Progenitor cell of endocrine pancreas (in vitro differentiated cells): ENCODE measurements around the gene PHTF1. TPM values are rescaled to one million over a fixed set of nuclear protein-coding genes. Genes with fewer than 3 reads are reported as not detected.

Experiments
- DNase-seq: peaks from one replicate; pipeline ENCODE4 v3.0.0; 2021; ENCODE audit warnings: low spot score; ENCODE audit not compliant: unreplicated experiment
- H3K27ac Mint-ChIP-seq: 2 replicates; pipeline ENCODE4 v1.8.0; 2021; ENCODE audit warnings: mild to moderate bottlenecking, moderate library complexity, mixed read lengths
- H3K27me3 Mint-ChIP-seq: 2 replicates; pipeline ENCODE4 v1.8.0; 2021; ENCODE audit warnings: mixed read lengths
- H3K36me3 Mint-ChIP-seq: 2 replicates; pipeline ENCODE4 v1.8.0; 2022; ENCODE audit warnings: mixed read lengths; ENCODE audit not compliant: insufficient read depth
- H3K4me1 Mint-ChIP-seq: 2 replicates; pipeline ENCODE4 v1.8.0; 2021; ENCODE audit warnings: low read depth, mixed read lengths
- H3K4me3 Mint-ChIP-seq: 2 replicates; pipeline ENCODE4 v1.8.0; 2021; ENCODE audit warnings: low read depth, mild to moderate bottlenecking, moderate library complexity, mixed read lengths
- H3K9me3 Mint-ChIP-seq: 2 replicates; pipeline ENCODE4 v1.8.0; 2021; ENCODE audit warnings: low read depth, mixed read lengths
- CTCF ChIP-seq: fragments of 200-600 bp; sonication (generic); IDR thresholded peaks from one replicate; pipeline ENCODE4 v1.5.0; 2021; ENCODE audit warnings: antibody characterized with exemption, mild to moderate bottlenecking; ENCODE audit not compliant: unreplicated experiment
- total RNA-seq: library from RNA; stranded (reverse); gene quantifications from 2 replicates; pipeline ENCODE4 v1.2.1, GENCODE V29; 2021

The PHTF1 gene
- total RNA-seq, 1 donor from 2014 or later, result 51.3 TPM

GRCh38 chr1:113672491-113672890 is 86.8 kb downstream of the PHTF1 start:
- H3K27me3 Mint-ChIP-seq, result no peaks in the 10 kb centered on the region

GRCh38 chr1:113670650-113671049 is 88.6 kb downstream of the PHTF1 start:
- H3K4me1 Mint-ChIP-seq, result peaks cover 12% of the 10 kb centered on the region
- H3K27ac Mint-ChIP-seq, result no peak overlapping the region
- no peak for TF ChIP-seq CTCF
- H3K9me3 Mint-ChIP-seq, result peaks cover 8% of the 10 kb centered on the region
- no peak for DNase-seq
- H3K27me3 Mint-ChIP-seq, result no peaks in the 10 kb centered on the region
- peaks cover 20% of the 10 kb centered on the region for H3K36me3 Mint-ChIP-seq
- H3K4me3 Mint-ChIP-seq, result no peak overlapping the region

More at GRCh38 chr1:113672491-113672890, 86.8 kb downstream of the PHTF1 start:
- DNase-seq, result no peak
- peaks cover 13% of the 10 kb centered on the region for H3K36me3 Mint-ChIP-seq
- H3K4me3 Mint-ChIP-seq, result no peak overlapping the region
- TF ChIP-seq CTCF, result no peak
- peaks cover 2% of the 10 kb centered on the region for H3K9me3 Mint-ChIP-seq
- no peak overlapping the region for H3K27ac Mint-ChIP-seq
- peaks cover 12% of the 10 kb centered on the region for H3K4me1 Mint-ChIP-seq

GRCh38 chr1:113669988-113670387 is 89.3 kb downstream of the PHTF1 start:
- no peak for DNase-seq
- TF ChIP-seq CTCF, result no peak

GRCh38 chr1:113666126-113666525 is 93.2 kb downstream of the PHTF1 start:
- no peak for TF ChIP-seq CTCF

More at GRCh38 chr1:113669988-113670387, 89.3 kb downstream of the PHTF1 start:
- Mint-ChIP-seq H3K27ac (no peak overlapping the region), H3K9me3 (peaks cover 8% of the 10 kb centered on the region), H3K27me3 (no peaks in the 10 kb centered on the region), H3K4me3 (no peak overlapping the region), H3K4me1 (peaks cover 12% of the 10 kb centered on the region), H3K36me3 (peaks cover 20% of the 10 kb centered on the region)

GRCh38 chr1:113665071-113665470 is 94.2 kb downstream of the PHTF1 start:
- H3K36me3 Mint-ChIP-seq, result peaks cover 15% of the 10 kb centered on the region
- no peaks in the 10 kb centered on the region for H3K27me3 Mint-ChIP-seq
- H3K27ac Mint-ChIP-seq, result no peak overlapping the region
- DNase-seq, result no peak
- H3K9me3 Mint-ChIP-seq, result peaks cover 8% of the 10 kb centered on the region
- no peak for TF ChIP-seq CTCF
- H3K4me1 Mint-ChIP-seq, result no peaks in the 10 kb centered on the region
- no peak overlapping the region for H3K4me3 Mint-ChIP-seq

More at GRCh38 chr1:113666126-113666525, 93.2 kb downstream of the PHTF1 start:
- DNase-seq, result no peak
- Mint-ChIP-seq H3K27ac (no peak overlapping the region), H3K9me3 (peaks cover 8% of the 10 kb centered on the region), H3K4me1 (peaks cover 5% of the 10 kb centered on the region), H3K4me3 (no peak overlapping the region), H3K36me3 (peaks cover 15% of the 10 kb centered on the region), H3K27me3 (no peaks in the 10 kb centered on the region)
